GM19099 (cell line): Measurements from ENCODE around the gene DPP3.

Experiments used
- POLR2A ChIP-seq: IDR thresholded peaks from 3 replicates; pipeline ENCODE4 v1.6.1; 2011; ENCODE audit warnings: low read depth; ENCODE audit not compliant: insufficient read length; ENCODE audit errors: extremely low read depth

The DPP3 gene

DNA sequence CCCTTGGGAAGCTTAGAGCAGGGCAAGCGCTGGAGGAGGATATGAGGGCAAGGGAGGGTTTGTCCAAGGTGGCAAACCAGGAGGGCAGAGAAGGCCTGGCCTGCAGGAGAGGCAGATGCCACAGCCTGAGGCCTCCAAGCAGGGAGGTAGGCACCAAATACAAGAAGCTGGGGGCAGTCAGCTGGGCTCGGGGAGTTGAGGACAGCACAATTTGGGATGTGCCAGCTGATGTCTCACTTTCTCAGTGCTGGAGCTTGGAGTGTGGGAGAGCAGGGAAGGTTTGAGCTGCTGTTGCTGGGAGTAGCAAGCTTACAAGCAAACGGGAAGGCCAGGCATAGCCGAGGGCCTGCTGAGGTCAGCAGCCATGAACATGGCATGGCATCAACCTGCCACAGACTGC, 61.7 kb downstream of the DPP3 start:
- TF ChIP-seq POLR2A, result no peak

DNA sequence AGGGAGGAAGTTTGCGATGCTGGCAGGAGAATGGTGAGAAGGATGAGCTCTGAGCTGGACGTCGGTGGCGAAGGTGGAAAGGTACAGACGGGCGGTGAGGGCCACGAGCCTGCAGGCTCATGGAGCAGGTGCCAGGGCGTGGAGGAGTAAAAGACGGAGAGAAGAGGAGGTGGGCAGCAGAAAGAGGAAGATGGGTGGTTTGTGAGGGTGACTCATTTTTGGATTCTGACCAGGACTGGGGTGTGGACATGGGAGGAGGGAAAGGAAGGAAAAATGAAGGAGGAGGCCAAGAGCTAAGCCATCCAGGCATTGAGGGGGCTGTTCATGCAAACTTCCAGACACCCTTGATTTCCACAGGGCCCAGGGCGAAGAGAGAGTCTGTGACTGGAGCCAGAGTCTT, 62.1 kb downstream of the DPP3 start:
- no peak for TF ChIP-seq POLR2A

DNA sequence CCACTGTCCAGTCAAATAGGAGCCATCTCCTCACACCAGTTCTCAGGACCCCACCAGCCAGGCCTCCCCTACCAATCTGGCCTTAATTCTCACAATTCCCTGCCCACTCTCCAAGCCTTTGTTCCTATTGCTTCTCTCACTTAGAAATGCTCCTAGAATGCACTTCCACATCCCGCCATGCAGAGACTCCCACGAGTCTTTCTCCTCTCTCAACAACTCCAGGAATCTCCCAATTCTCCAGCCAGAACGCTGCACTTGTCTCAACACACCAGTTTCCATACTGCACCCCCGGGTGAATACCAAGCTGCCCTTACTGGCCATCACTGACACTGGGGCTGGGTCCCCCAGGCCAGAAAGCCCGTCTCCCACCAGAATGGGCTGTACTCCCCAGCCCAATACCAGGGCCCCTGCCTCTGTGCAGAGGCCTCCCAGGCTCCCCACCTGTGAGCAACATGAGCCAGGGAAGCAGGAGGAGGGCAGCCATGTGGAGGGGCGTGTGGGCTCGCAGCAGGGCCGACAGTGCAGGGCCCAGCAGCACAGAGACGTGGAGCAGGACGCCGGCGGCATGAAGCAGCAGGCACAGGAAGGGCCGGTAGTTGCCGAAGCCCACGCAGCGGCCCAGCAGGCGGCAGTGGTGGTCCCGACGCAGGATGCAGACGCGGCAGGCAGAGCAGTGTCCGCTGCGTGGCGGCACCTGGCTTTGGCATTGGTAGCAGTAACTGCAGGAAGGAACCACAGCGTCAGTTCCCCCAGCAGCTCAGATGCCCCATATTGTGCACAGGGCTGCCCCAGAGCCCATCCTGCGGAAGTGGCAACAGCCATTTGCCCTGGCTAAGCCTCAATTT, 63.3 kb downstream of the DPP3 start:
- peak; percentile 25 for TF ChIP-seq POLR2A

DNA sequence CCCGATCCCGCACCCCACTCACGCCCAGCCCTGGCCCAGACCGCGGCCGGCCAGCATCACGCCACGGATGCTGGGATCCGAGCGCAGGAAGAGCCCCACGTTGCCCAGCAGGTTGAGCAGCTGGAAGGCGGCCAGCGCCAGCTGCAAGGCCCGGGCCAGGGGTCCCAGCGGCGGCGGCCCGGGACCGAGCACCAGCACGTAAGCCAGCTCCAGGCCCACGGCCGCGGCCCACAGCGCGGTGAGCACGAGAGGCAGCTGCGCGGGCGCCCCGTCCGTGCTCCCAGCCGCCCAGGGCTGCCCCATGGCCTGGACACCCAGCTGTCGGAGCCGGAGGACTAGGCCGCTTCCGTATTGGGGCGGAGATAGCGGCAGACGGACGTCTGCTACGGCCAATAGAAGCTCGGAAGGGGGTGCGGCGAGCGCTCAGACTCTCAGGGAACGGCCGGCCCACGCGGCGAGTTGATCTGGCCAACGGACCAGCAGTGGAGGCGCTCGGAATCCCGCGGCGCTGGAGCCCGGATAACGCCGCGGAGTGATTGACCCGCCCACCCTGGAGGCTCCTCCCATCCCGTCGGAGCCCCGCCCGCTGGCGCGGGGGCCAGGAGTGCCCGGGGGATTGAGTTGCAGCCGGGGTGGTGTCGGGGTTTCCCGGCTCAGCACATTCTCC, 65.6 kb downstream of the DPP3 start, which contains the start of gene ZDHHC24:
Gene ZDHHC24, minus strand, starts transcription at position 348 of the 667 bp plus-strand sequence. Its CDS starts 45 bp downstream, at position 303.
- peak; percentile 76 for TF ChIP-seq POLR2A

DNA sequence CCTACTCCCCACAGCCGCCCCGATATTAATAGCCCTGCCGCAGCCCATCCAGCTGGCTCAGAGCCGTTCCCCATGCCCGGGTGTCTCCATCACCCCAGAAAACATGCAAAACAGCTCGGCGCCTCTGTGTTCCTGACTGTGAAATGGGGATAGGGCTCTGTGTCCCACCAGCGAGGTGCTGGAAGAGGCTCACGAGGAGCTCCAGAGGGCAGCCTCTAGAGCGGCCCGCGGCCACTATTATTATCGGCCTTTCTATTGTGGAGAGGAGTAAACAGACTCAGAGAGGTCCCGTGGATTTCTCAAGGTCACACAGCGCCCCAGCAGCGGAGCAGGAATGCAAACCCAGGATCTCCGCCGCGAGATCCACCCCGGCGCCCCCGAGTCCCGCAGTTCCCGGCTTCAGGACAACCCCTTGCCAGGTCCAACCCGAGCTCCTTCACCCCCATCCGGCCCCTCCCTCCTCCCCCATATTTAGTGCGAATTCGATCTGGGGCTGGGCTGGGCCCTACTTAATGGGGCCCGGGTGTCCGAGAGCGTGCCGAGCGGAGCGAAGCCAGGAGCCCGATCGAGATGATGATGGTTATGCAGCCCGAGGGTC, 66.2 kb downstream of the DPP3 start, which contains the start of gene ACTN3:
Gene ACTN3, plus strand, starts transcription at position 536 of the 598 bp plus-strand sequence. Its CDS starts 35 bp downstream, at position 571.
- no peak for TF ChIP-seq POLR2A

DNA sequence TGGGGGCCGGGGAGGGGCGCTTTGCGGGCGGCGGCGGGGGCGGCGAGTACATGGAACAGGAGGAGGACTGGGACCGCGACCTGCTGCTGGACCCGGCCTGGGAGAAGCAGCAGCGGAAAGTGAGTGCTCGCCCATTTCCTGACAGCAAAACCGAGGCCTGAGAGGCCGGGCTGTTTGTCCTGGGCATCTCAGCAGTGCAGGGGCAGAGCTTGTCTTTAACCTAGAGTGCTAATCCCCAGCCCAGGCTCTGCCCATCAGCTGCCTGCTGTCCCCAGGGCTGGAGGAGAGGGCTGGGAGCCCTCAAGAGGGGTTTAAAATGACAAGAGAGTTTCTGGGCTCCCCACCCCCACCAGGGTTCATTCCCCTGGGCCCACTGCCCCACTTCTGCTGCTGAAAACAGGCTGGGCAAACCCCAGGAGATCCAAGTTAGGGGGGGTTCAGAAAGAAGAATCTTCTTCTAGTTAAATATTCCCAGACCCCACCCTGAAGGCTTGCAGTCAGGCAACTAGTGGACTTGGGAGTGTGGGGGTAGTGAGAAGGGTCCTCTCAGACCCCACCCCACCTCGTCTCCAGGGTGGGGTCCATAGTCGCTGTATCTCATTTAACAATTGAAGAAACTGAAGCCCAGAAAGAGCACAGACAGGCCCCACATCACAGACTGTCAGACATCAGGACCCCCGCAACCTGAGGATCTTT, 66.9 kb downstream of the DPP3 start:
- TF ChIP-seq POLR2A, result no peak

DNA sequence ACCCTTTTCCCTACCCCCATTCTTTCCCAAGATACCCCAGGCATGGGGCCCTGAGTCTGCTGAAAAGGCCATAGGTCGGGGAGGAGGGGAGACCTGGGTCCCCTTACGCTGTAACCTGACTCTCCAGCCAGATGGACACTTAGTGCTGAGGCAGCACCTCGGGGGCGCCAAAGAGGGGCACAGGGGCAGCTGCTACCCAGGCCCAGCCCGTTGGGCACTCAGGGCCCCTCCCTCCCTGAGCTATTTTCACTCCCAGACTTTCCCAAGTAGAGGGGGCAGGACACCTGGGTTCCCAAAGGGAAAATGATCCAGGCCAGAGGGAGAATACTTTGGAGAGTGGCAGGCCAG, 67.4 kb downstream of the DPP3 start:
- no peak for TF ChIP-seq POLR2A

DNA sequence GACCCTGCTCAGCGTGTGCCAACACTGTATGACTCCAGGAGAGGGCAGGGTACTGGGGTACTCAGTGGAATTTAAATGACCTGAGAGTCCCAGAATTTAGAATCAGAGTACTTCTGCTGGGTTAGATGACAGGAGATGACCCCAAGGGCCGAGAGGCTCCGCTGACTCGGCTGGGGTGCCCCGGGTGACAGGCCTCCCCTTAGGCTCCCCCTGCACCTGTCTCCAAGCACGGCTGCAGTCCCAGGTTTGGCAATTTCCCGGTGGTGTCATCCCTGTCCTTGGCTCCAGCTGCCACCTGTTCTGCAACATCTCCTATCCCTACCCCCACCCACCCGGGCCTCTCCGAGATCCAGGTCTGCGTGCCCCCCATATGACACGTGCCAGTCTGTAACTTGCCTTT, 67.8 kb downstream of the DPP3 start:
- TF ChIP-seq POLR2A, result no peak

DNA sequence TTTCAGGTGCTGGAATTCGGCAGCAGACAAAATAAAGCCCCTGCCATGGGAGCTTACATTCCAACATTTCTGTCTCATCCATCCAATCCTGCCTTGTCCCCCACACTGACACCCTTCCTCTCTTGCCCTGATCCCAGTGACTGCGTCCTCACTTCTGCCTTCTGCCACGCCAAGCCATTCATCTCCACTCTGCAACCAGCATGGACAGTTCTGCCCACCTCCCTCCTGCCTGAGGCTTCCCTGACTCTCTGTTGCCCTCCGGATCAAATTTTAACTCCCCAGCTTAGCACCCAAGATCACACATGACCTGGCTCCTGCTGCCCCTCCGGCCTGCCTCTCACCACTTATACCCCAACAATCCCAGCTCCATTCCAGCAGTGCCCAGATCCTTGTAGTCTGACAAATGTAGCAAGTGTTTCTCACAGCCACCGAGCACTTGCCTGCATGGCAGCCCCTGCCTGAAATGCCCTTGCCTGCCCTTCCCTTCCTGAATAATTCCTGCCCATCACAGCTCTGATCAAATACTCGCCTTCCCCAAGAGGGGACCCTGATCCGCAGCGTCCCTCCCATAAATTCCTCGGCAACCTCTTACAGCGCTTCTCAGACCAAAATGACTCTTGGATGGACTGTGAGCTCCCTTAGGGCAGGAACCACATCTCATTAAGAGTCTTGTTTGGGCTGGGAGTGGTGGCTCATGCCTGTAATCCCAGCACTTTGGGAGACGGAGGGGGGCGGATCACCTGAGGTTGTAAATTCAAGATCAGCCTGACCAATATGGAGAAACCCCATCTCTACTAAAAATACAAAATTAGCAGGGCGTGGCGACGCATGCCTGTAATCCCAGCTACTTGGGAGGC, 68.8 kb downstream of the DPP3 start:
- TF ChIP-seq POLR2A, result no peak

DNA sequence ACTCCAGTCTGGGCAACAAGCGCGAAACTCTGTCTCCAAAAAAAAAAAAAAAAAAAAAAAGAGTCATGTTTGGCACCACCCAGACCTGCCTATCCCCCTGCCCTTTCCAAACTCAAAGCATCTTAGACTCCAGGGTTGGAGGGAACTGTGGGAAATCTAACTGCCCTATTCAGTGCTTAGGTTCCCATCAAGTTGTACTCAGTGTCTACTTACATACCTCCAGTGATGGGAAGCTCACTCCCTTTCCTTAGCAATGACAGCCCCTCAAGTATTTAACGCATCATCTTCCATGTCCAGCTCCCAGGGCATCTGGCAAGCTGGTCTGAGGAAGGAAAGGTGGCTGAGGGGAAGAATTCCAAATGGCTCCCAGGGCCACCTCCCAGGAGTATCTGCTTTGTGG, 69.5 kb downstream of the DPP3 start:
- TF ChIP-seq POLR2A, result no peak

DNA sequence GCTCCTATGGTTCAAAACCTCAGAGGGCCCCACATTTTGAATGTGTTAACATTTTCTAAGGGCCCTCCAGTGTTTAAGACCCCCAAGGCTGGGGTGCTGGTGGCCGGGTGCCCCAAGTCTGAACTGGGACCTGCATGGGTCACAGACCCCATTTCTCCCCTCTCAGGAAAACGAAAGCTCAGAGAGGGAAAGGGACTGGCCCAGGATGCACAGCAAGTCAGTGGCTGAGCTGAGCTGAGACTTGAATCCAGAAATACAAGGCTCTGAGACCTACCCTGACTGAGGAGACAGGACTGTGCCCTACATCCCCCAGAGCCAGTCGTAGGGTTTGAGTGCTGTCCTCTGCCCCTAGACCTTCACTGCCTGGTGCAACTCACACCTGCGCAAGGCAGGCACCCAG, 70.7 kb downstream of the DPP3 start:
- TF ChIP-seq POLR2A, result no peak

DNA sequence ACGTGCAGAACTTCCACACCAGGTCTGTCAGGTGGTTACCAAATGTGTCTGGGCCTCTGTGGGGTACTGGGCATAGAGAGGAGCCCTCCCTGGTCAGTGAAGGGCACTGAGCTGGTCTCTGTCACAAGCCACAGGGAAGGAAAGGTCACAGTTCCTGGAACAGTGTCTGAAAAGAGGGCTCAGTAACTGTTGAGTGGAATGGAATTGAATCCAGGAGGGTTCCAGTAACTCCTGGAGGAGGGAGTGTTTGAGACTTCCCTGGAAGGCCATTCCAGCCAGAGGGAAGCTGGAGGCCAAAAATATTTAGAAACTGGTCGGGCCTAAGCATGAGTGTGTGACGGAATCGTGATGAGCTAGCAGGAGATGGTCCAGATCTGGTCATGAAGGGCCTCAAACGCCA, 74.4 kb downstream of the DPP3 start:
- no peak for TF ChIP-seq POLR2A

DNA sequence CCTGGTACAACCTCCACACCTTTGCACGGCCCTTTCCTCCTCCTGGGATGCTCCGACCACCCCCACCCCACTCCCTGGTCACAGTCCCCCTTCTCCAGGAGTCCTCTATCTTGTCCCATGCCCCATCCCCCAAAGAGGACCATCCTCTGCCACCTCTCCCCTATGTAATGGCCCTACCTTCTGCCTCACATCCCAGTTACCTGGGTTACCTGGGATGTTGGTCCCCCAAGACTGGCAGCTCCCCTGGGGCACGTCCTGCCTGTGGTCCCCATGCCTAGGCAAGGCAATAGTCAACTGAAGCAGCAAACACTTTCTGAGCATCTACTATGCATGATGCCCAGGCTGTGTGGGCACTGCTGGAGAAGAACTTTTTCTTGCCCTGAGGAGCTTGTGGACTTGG, 75.2 kb downstream of the DPP3 start:
- no peak for TF ChIP-seq POLR2A

DNA sequence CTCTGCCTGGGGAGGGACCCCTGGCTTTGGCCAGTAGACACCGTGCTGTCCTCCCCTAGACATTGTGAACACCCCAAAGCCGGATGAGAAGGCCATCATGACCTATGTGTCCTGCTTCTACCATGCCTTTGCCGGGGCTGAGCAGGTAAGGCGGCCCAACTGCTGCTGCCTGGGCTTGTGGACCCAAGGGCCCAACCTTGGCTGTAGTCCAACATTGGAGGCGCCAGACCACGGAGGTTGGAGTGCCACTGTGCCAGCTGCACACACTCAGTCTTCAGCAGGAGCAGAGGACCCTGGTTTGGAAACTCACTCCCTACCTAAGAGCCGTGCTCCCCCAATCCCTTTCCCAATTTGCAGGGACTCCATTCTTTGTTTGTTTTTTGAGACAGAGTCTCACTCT, 75.9 kb downstream of the DPP3 start:
- TF ChIP-seq POLR2A, result no peak
